HUES6 (cell line): ENCODE measurements around the gene SH3YL1.
"Not testable (repeated sequence)": the region's sequence is repeated elsewhere in the genome, so short reads cannot be mapped to it uniquely, and the experiment has no call there.

ENCODE experiments used
- H3K27ac ChIP-seq: 2 replicates; pipeline ENCODE4 v1.7.0; 2013; ENCODE audit warnings: low read depth, mild to moderate bottlenecking, low read length, inconsistent platforms
- H3K27me3 ChIP-seq: 2 replicates; pipeline ENCODE4 v1.6.1; 2013; ENCODE audit warnings: low read length; ENCODE audit not compliant: control insufficient read depth, insufficient read depth
- H3K36me3 ChIP-seq: 2 replicates; pipeline ENCODE4 v1.6.1; 2013; ENCODE audit warnings: low read length; ENCODE audit not compliant: control insufficient read depth, insufficient read depth
- H3K4me1 ChIP-seq: 2 replicates; pipeline ENCODE4 v1.6.1; 2013; ENCODE audit warnings: low read length; ENCODE audit not compliant: control insufficient read depth, insufficient read depth
- H3K4me3 ChIP-seq: 2 replicates; pipeline ENCODE4 v1.5.1; 2013; ENCODE audit warnings: low read depth, low read length
- H3K9ac ChIP-seq: one replicate; pipeline ENCODE4 v1.6.1; 2013; ENCODE audit warnings: mild to moderate bottlenecking, low read length
- H3K9me3 ChIP-seq: 2 replicates; pipeline ENCODE4 v1.6.1; 2013; ENCODE audit warnings: low read depth, low read length; ENCODE audit not compliant: control insufficient read depth, insufficient read depth

The SH3YL1 gene

DNA sequence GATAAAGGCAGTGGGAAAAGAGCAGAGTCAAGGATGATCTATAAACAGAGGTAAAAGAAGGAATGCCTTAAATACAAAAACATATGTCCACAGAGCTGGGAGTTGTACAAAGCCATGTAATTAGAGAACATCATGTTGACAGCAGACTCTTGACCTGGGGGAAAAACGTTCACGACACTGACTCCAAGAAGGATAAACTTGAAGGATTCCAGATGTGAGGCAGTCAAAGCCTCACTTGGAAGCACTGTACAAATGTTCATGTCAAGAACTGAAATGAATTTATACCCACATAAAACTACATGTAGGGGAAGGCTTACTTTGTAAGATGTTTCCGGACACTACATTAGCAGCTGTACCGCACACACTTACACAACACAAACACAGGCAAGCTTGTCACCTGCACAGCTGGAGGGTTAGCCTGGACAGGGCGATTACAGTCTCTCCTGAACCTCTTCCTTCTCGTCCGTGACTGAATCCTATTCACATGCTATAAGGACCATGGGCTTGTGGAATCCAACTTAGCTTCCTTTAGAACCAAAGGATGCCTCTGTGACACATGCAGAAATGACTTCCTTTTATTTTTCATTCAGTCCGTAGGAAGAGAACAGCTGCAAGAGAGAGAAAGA is 88.6 kb downstream of the SH3YL1 start:
- H3K4me3 ChIP-seq: no peak overlapping the region
- H3K9me3 ChIP-seq: peaks cover 4% of the 10 kb centered on the region
- H3K27ac ChIP-seq: no peak overlapping the region
- H3K4me1 ChIP-seq: no peaks in the 10 kb centered on the region
- no peak overlapping the region for H3K9ac ChIP-seq
- H3K27me3 ChIP-seq: no peaks in the 10 kb centered on the region
- H3K36me3 ChIP-seq: no peaks in the 10 kb centered on the region

GRCh38 chr2:172120-172519 is 91.7 kb downstream of the SH3YL1 start:
- not testable (repeated sequence) for H3K27me3 ChIP-seq, H3K4me3 ChIP-seq, H3K9me3 ChIP-seq, H3K27ac ChIP-seq, H3K4me1 ChIP-seq, H3K36me3 ChIP-seq, H3K9ac ChIP-seq

GRCh38 chr2:169741-170140 is 94.1 kb downstream of the SH3YL1 start:
- no peak overlapping the region for H3K4me3 ChIP-seq
- no peaks in the 10 kb centered on the region for H3K4me1 ChIP-seq
- no peak overlapping the region for H3K9ac ChIP-seq
- no peak overlapping the region for H3K27ac ChIP-seq
- H3K27me3 ChIP-seq: no peaks in the 10 kb centered on the region
- H3K36me3 ChIP-seq: no peaks in the 10 kb centered on the region
- H3K9me3 ChIP-seq: no peaks in the 10 kb centered on the region
